HG03060 (cell line): Measurements from ENCODE around the gene MZT2A.
"Not testable (repeated sequence)": the region's sequence is repeated elsewhere in the genome, so short reads cannot be mapped to it uniquely, and the experiment has no call there.

Source experiments
- ATAC-seq: cut with Tn5 transposase; IDR thresholded peaks from one replicate; pipeline ENCODE4 v1.9.1; 2021; ENCODE audit warnings: low read depth, moderate number of reproducible peaks; ENCODE audit not compliant: unreplicated experiment

Gene MZT2A

DNA sequence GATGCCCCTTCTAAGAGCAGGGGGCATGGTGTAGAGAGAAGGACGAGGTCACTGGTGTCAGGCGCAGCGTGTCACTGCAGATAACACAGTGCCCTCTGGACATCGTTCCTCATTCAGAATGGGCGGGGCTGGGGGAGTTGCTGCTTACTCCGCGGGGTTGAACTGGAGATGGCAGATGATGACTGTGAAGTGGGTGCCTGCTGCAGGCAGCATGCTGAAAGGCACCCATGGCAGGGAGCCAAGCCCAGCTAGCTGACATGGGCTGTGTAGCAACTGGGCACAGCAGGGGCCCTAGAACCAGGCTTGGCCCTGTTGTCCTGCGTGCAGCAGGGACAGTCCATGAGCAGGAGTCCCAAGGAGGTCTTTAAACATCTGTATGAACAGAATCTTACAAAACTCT, 20.6 kb downstream of the MZT2A start:
- ATAC-seq = not testable (repeated sequence)

DNA sequence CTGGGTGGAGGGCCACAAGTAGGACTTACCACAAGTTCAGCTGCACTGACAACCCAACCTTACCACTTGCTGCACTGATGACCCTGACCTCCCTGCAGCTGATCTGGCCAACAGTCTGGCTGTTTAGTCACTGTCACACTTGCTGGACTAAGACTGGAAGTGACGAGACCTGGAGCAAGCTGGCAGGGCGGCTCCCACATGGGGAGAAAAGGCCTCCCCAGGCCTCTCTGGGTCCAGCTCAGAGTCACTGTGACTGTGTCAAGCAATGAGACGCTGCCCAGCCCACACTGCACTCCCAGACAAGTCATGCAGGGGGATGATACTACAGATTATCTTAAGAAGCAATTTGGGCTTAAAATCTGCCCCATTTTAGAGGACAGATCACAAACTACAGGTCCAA, 21.3 kb downstream of the MZT2A start:
- ATAC-seq = not testable (repeated sequence)

DNA sequence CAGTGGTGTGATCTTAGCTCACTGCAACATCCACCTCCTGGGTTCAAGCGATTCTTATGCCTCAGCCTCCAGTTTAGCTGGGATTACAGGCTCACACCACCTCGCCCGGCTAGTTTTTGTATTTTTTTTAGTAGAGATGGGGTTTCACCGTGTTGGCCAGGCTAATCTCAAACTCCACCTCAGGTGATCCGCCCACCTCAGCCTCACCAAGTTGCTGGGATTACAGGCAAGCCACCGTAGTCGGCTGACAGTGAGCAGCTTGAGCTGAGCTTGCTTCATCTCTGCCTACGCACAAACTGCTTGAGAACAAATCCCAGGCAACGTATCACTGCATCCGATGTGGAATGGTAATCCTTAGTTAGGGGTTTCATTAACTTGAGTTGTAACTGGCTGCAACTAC, 24.5 kb downstream of the MZT2A start:
- ATAC-seq = not testable (repeated sequence)

DNA sequence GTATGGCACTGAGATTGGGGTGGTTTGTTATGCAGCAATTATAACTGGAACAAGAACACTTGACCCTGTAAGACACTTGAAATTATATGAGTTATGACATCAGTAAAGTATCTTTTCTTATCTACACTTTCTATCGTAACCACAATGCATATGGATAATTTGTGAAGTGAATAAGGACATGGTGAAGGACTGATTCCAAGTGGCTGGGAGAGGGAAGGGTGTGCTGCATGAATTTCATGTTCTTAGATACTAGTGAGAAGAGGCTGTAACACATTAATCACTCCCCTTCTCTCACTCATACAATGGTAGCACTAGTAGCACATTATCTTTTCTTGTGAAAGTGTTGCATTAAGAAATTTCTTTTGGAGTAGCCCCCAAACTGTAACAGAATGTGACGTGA, 37.3 kb downstream of the MZT2A start:
- not testable (repeated sequence) for ATAC-seq

DNA sequence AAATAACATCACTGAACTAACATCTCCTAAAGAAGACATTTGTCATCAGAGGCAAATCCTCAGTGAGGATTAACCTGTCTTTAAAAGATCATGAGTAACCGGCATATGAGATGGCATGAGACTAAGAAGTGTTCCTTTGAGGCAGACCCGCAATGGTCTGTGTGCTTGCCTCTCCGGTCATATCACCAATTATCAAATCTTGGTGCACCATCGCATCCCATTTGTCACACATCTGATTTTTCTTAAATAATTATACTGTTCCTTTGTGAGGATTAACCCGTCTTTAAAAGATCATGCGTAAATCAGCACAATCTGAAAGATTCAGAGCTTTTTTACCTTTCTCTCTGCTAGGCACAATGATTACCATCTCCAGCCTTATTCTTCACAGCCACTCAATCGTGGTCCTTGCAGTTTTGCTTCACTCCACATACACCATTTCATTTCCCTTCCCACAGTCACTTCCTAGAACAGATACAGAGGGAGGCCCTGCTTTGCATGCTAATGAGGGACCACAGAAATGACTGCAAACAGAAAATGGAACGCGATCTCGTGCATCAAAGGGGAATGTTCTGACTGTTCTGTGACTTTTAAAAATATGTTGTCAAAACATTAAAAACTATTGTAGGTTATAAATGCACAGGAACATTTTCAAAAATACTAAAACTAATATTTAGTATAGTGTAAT, 40.8 kb downstream of the MZT2A start:
- ATAC-seq = not testable (repeated sequence)

DNA sequence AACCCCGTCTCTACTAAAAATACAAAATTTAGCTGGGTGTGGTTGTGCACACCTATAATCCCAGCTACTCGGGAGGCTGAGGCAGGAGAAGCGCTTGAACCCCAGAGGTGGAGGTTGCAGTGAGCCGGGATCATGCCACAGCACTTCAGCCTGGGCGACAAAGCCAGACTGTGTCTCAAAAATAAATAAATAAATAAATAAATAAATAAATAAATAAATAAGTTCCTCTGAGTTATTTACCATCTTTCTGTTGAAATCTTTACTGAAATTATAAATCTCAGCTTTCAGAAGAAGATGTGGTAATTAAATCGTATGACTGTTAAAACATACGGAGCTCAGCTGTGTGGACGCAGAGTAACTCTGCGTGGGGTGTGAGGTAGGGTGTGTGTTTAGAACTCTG, 44.2 kb downstream of the MZT2A start:
- ATAC-seq = not testable (repeated sequence)

DNA sequence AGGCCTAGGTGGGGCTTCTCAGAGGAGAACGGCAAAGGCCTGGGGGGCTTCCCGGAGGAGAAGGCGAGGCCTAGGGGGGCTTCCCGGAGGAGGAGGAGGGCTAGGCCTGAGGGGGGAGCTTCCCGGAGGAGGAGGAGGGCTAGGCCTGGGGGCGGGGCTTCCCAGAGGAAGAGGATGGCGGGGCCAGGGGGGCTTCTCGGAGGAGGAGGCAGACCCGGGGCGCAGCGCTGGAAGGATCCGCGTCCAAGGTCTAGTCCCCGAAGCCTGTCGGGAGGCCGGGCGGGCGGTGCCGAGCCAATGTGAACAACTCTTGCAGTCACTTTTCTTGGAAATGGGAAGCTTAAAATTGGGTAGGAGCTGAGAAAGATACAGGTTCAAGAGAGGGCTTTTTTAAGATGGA, 46.3 kb downstream of the MZT2A start:
- ATAC-seq = no peak

DNA sequence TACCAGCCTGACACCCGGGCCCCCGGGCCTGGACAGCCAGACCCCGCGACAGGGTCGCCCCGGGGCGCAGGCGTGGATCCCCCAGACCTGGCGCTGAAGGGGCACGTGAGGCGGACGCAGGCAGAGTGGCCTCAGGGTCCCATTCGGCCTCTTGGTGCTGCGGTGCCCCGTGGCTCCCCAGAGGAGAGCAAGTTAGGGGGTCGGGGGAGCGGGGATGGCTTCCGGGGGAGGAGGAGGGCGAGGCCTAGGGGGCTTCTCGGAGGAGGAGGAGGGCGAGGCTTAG, 46.7 kb downstream of the MZT2A start:
- ATAC-seq = not testable (repeated sequence)

DNA sequence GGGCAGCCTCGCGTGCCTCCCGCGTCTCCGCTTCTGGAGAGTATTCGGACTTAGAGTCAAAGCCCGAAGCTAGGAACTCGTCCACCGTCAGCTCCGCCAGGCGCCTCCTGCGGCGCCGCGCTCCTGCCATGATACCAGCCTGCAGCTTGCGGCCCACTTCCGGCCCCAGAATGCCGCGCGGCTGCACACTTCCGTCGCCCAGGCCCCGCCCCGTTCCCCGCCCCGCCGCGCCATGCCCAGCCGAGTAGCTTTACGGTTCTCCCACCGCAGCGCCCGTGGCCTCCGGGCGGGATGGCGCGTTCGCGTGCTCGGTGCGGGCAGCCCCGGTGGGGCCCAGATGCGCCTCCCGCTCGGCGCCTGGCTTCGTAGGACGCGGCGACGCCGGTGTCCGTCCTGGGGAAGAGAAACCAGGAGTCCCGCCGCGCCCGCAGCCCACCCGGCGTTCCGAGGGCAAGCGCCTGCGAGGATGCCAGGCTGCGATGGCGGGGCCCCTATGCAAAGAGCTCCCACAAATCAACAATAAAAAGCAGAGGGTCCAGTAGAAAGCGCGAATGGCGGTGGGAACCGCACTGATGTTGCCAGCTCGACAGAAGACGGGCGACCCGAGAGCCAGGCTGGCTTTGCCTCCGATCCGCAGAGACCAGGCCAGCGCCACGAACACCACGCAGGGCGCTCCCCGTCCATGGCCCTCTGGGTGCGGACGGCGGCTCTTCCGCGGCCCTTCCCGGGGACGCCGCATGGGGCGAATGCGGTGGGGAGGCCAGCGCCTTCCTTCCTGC, 47.3 kb downstream of the MZT2A start:
- not testable (repeated sequence) for ATAC-seq

DNA sequence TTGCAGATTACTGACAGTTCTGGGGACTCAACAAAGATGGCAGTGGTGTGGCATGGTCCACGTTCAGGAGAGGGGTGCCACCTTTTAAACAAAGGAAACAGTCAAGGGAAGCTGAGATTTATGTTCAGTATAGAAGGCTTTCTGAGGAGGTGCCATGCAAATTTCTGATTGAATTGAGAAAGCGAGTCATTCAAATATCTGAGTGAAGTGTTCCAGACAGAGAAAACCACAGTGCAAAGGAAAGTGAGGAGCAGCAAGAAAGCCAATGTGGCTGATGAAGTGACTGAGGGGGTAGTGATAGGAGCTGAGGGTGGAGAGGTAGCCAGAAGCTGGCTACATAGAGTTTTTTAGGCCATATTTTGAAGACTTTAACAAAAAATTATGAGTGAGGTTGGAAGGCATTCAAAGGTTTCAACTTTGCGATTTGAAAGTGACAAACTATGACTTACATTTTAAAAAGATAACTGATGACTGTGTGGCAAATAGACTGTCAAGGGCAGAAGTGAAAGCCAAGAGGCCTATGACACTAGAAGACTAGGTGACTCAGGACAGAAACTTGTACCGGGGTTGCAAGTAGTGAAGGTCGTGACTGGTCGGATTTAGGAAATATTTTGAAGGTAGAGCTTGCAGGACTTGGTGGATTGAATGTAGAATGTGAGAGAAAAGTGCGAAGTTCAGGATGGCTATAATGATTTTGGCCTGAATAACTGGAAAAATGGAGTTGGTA, 51.3 kb downstream of the MZT2A start:
- peak; percentile 69 for ATAC-seq
